ENCODE data around the gene CTBP1.

CTBP1 gene

DNA sequence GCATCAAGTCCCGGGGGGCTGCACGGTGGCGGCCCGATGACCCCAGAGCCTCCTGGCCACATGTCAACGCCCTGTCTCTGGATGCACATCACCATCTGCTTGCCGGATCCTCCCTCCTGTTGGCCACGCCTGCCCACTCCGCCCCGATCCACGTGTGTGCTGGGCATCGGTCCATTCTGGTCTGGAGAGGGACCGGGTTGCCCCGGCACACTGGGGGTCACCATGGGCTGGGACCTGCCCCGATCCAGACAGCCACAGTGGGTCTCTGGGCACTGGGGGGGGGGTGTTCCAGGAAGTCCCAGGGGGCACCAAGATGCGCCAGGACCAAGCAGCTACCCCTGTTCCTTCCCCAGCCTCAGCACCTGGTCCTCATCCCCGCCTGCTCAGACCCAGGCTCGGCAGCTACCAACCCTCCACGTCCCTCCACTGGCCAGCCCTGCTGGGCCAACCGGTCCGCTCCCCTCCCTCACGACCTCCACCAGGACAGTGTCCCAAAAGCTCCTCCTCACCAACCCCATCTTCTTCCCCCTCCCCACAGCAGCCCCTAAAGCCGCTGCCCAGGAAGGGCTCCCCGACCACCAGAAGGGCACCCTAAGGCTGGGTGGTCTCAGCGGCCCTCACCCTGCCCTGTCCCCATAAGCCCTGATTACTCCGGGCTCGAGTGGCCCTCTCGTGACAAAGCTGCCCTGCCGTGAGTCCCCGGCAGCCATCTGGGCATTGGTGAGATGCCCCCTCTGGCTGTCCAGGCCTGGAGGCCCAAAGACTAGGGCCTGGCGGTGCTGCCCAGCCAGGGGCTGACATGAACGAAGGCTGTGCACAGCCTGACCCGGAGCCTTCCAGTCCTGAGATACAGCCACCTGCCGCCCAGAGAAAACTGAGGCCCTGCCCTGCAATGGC, 4.6 kb downstream of the CTBP1 start:
- H3K79me2 ChIP-seq (ENCODE audit: insufficient read depth, low read length), result peaks cover 87% of the 10 kb centered on the region

DNA sequence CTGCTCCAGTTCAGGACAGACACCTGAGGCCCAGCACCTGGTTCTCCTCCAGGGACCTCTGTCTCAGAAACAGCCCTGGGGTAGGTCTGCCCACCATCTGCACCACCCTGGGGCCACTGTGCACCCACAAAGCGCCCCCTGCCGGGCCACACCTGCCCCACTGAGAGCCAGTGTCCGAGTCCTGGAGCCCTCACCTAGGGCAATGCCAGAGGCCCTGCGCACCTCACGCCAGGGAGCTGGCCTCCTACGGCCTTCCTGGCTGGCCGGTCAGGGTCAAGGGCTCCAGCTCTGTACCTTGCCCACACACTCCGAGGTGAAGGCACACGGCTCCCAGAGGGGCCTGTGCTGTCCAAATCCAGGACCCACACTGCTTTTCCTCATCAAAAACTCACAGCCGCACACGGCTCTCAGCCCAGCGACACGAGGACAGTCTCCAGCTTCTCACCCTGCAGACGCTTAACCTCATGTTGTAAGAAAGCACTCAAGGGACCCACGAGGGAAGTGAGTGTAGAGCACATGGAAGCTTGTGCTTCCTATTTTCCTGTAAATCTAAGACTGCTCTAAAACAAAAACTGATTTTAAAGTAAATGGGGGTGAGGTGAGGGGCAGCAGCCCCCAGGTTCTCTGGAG, 5.4 kb downstream of the CTBP1 start:
- Histone ChIP-seq H3F3A (ENCODE audit: low read depth) (no peaks in the 10 kb centered on the region), H4K20me1 (ENCODE audit: insufficient read depth, low read length, poor library complexity, severe bottlenecking) (peaks cover 90% of the 10 kb centered on the region), H3K79me2 (ENCODE audit: insufficient read depth, low read length) (peaks cover 95% of the 10 kb centered on the region), H3K4me3 (ENCODE audit: low read length, poor library complexity, severe bottlenecking) (no peak overlapping the region), H3K9me2 (replicated peaks; ENCODE audit: low read depth, low read length) (no peaks in the 10 kb centered on the region), H3K36me3 (ENCODE audit: insufficient read depth, low read length) (peaks cover 25% of the 10 kb centered on the region; the same call in 1 of the 2 replicates), H3K4me2 (ENCODE audit: low read depth, low read length, poor library complexity, severe bottlenecking) (peak overlapping the region; percentile 100), H3K9ac (ENCODE audit: low read depth, low read length, poor library complexity, severe bottlenecking) (no peak overlapping the region), H3K27me3 (ENCODE audit: insufficient read depth, low read length, poor library complexity, severe bottlenecking) (peaks cover 6% of the 10 kb centered on the region), H3K4me1 (ENCODE audit: insufficient read depth, low read length, poor library complexity, severe bottlenecking) (peaks cover 30% of the 10 kb centered on the region), H2AFZ (ENCODE audit: low read length) (no peak overlapping the region), H3K9me3 (ENCODE audit: insufficient read depth, low read depth, low read length) (no peaks in the 10 kb centered on the region)
- no peak for TF ChIP-seq EZH2phosphoT487 (IDR thresholded peaks at IDR 0.05; ENCODE audit: borderline replicate concordance)
- TF ChIP-seq, protein P1, sequence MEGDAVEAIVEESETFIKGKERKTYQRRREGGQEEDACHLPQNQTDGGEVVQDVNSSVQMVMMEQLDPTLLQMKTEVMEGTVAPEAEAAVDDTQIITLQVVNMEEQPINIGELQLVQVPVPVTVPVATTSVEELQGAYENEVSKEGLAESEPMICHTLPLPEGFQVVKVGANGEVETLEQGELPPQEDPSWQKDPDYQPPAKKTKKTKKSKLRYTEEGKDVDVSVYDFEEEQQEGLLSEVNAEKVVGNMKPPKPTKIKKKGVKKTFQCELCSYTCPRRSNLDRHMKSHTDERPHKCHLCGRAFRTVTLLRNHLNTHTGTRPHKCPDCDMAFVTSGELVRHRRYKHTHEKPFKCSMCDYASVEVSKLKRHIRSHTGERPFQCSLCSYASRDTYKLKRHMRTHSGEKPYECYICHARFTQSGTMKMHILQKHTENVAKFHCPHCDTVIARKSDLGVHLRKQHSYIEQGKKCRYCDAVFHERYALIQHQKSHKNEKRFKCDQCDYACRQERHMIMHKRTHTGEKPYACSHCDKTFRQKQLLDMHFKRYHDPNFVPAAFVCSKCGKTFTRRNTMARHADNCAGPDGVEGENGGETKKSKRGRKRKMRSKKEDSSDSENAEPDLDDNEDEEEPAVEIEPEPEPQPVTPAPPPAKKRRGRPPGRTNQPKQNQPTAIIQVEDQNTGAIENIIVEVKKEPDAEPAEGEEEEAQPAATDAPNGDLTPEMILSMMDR (conservative IDR thresholded peaks at IDR 0.05; ENCODE audit: low read length), result peak; percentile 59

More for the DNA sequence above, 4.6 kb downstream of the CTBP1 start:
- Histone ChIP-seq H3K9me2 (replicated peaks; ENCODE audit: low read depth, low read length) (no peaks in the 10 kb centered on the region), H3K4me2 (ENCODE audit: low read depth, low read length, poor library complexity, severe bottlenecking) (peak overlapping the region; percentile 100), H3K9me3 (ENCODE audit: insufficient read depth, low read depth, low read length) (no peaks in the 10 kb centered on the region), H3K27me3 (ENCODE audit: insufficient read depth, low read length, poor library complexity, severe bottlenecking) (peaks cover 6% of the 10 kb centered on the region), H3K4me1 (ENCODE audit: insufficient read depth, low read length, poor library complexity, severe bottlenecking) (peaks cover 30% of the 10 kb centered on the region), H3K36me3 (ENCODE audit: insufficient read depth, low read length) (peaks cover 17% of the 10 kb centered on the region; the same call in 1 of the 2 replicates), H3K9ac (ENCODE audit: low read depth, low read length, poor library complexity, severe bottlenecking) (peak overlapping the region; percentile 43), H3F3A (ENCODE audit: low read depth) (no peaks in the 10 kb centered on the region), H3K4me3 (ENCODE audit: low read length, poor library complexity, severe bottlenecking) (no peak overlapping the region), H4K20me1 (ENCODE audit: insufficient read depth, low read length, poor library complexity, severe bottlenecking) (peaks cover 84% of the 10 kb centered on the region), H2AFZ (ENCODE audit: low read length) (no peak overlapping the region)
- TF ChIP-seq, protein P1 (conservative IDR thresholded peaks at IDR 0.05; ENCODE audit: low read length), result no peak
- no peak for TF ChIP-seq EZH2phosphoT487 (IDR thresholded peaks at IDR 0.05; ENCODE audit: borderline replicate concordance)

DNA sequence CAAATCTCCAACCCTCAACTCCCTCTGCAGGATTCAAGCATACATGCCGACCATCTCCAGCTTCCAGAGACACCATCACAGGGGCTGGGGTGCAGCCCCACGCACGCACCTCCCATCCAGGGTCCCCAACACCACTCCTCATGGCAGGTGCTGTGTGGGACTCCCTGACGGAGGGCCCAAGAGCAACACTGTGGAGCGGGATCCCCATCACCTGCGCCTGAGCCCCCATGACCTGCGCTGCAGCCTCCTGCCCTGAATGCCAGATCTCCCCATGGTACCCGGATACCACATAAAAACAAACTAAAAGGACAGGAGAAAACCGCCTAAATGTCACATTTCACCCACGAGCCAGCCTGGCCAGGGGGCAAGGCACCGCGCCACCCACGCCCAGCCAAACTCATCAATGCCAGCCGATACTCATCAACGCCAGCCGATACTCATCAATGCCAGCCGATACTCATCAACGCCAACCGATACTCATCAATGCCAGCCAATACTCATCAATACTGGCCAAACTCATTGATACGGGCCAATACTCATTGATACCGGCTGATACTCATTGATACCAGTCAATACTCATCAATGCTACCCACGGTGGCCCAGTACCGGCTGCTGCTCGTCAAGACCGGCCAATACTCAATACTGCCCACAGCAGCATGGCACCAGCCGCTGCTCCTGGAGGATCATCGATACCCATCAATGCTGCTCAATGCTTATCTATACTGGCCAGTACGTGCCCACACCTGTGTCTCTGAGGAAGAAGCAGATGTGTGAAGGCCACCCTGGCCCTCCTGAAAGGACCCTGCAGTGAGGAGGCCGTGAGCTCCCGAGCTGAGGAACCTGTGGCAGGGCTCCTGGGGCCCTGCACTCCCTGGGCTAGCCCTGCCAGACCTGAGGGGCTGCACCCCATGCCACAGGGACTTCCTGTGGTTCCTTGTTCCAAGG, 6.2 kb downstream of the CTBP1 start:
- Histone ChIP-seq H3K4me2 (ENCODE audit: low read depth, low read length, poor library complexity, severe bottlenecking) (peak overlapping the region; percentile 100), H3K27me3 (ENCODE audit: insufficient read depth, low read length, poor library complexity, severe bottlenecking) (peaks cover 4% of the 10 kb centered on the region), H3F3A (ENCODE audit: low read depth) (no peaks in the 10 kb centered on the region), H3K4me3 (ENCODE audit: low read length, poor library complexity, severe bottlenecking) (no peak overlapping the region), H4K20me1 (ENCODE audit: insufficient read depth, low read length, poor library complexity, severe bottlenecking) (peaks cover 89% of the 10 kb centered on the region), H2AFZ (ENCODE audit: low read length) (no peak overlapping the region), H3K9me2 (replicated peaks; ENCODE audit: low read depth, low read length) (no peaks in the 10 kb centered on the region), H3K9ac (ENCODE audit: low read depth, low read length, poor library complexity, severe bottlenecking) (no peak overlapping the region), H3K79me2 (ENCODE audit: insufficient read depth, low read length) (peaks cover 91% of the 10 kb centered on the region), H3K9me3 (ENCODE audit: insufficient read depth, low read depth, low read length) (no peaks in the 10 kb centered on the region), H3K4me1 (ENCODE audit: insufficient read depth, low read length, poor library complexity, severe bottlenecking) (peaks cover 30% of the 10 kb centered on the region), H3K36me3 (ENCODE audit: insufficient read depth, low read length) (peaks cover 33% of the 10 kb centered on the region; the same call in 1 of the 2 replicates)
- TF ChIP-seq, protein P1 (conservative IDR thresholded peaks at IDR 0.05; ENCODE audit: low read length), result no peak
